Measurements from ENCODE around the gene MEIS3.
"Not testable (repeated sequence)": the region's sequence is repeated elsewhere in the genome, so short reads cannot be mapped to it uniquely, and the experiment has no call there.

MEIS3 gene

GRCh38 chr19:47398707-47399597, 20.4 kb downstream of the MEIS3 start:
- peak overlapping the region; percentile 81 for H3K27ac ChIP-seq (ENCODE audit: low read depth, low read length)
- no peak overlapping the region for H3K4me3 ChIP-seq (ENCODE audit: low read depth, low read length)
- H3K4me1 ChIP-seq (ENCODE audit: control insufficient read depth, insufficient read depth, low read length) = peaks cover 13% of the 10 kb centered on the region
- no peaks in the 10 kb centered on the region for H3K36me3 ChIP-seq (ENCODE audit: control insufficient read depth, insufficient read depth, low read length)
- H3K9ac ChIP-seq (ENCODE audit: low read depth, low read length) = peak overlapping the region; percentile 26; the same call in 1 of the 2 replicates
- no peaks in the 10 kb centered on the region for H3K27me3 ChIP-seq (ENCODE audit: control insufficient read depth, insufficient read depth, low read length)
- H3K9me3 ChIP-seq (ENCODE audit: control insufficient read depth, insufficient read depth, low read length) = no peaks in the 10 kb centered on the region

- Histone ChIP-seq H3K27ac (ENCODE audit: low read depth, low read length) (peak overlapping the region; percentile 71), H3K4me3 (ENCODE audit: low read depth, low read length) (no peak overlapping the region), H3K9me3 (ENCODE audit: control insufficient read depth, insufficient read depth, low read length) (peaks cover 2% of the 10 kb centered on the region; the same call in 1 of the 2 replicates), H3K27me3 (ENCODE audit: control insufficient read depth, insufficient read depth, low read length) (no peaks in the 10 kb centered on the region), H3K4me1 (ENCODE audit: control insufficient read depth, insufficient read depth, low read length) (no peaks in the 10 kb centered on the region), H3K9ac (ENCODE audit: low read depth, low read length) (no peak overlapping the region), H3K36me3 (ENCODE audit: control insufficient read depth, insufficient read depth, low read length) (no peaks in the 10 kb centered on the region)
Observed at GRCh38 chr19:47391510-47392223, 27.7 kb downstream of the MEIS3 start.

- H3K27ac ChIP-seq (ENCODE audit: low read depth, low read length) = peak overlapping the region; percentile 71
- no peaks in the 10 kb centered on the region for H3K4me1 ChIP-seq (ENCODE audit: control insufficient read depth, insufficient read depth, low read length)
- no peaks in the 10 kb centered on the region for H3K27me3 ChIP-seq (ENCODE audit: control insufficient read depth, insufficient read depth, low read length)
- no peak overlapping the region for H3K9ac ChIP-seq (ENCODE audit: low read depth, low read length)
- H3K9me3 ChIP-seq (ENCODE audit: control insufficient read depth, insufficient read depth, low read length) = peaks cover 2% of the 10 kb centered on the region; the same call in 1 of the 2 replicates
- H3K36me3 ChIP-seq (ENCODE audit: control insufficient read depth, insufficient read depth, low read length) = no peaks in the 10 kb centered on the region
- no peak overlapping the region for H3K4me3 ChIP-seq (ENCODE audit: low read depth, low read length)
Observed at GRCh38 chr19:47390533-47391488, 28.5 kb downstream of the MEIS3 start.

- Histone ChIP-seq H3K27ac (ENCODE audit: low read depth, low read length) (no peak overlapping the region), H3K9ac (ENCODE audit: low read depth, low read length) (no peak overlapping the region), H3K9me3 (ENCODE audit: control insufficient read depth, insufficient read depth, low read length) (peaks cover 2% of the 10 kb centered on the region; the same call in 1 of the 2 replicates), H3K27me3 (ENCODE audit: control insufficient read depth, insufficient read depth, low read length) (no peaks in the 10 kb centered on the region), H3K4me1 (ENCODE audit: control insufficient read depth, insufficient read depth, low read length) (no peaks in the 10 kb centered on the region), H3K4me3 (ENCODE audit: low read depth, low read length) (no peak overlapping the region), H3K36me3 (ENCODE audit: control insufficient read depth, insufficient read depth, low read length) (no peaks in the 10 kb centered on the region)
Observed at GRCh38 chr19:47389150-47389556, 30.2 kb downstream of the MEIS3 start.

- H3K4me3 ChIP-seq (ENCODE audit: low read depth, low read length); H3K27ac ChIP-seq (ENCODE audit: low read depth, low read length); H3K36me3 ChIP-seq (ENCODE audit: control insufficient read depth, insufficient read depth, low read length); H3K9me3 ChIP-seq (ENCODE audit: control insufficient read depth, insufficient read depth, low read length); H3K9ac ChIP-seq (ENCODE audit: low read depth, low read length); H3K4me1 ChIP-seq (ENCODE audit: control insufficient read depth, insufficient read depth, low read length); H3K27me3 ChIP-seq (ENCODE audit: control insufficient read depth, insufficient read depth, low read length): not testable (repeated sequence)
Observed at GRCh38 chr19:47388721-47389120, 30.6 kb downstream of the MEIS3 start.

GRCh38 chr19:47387623-47388022, 31.7 kb downstream of the MEIS3 start:
- not testable (repeated sequence) for H3K4me1 ChIP-seq (ENCODE audit: control insufficient read depth, insufficient read depth, low read length); H3K27me3 ChIP-seq (ENCODE audit: control insufficient read depth, insufficient read depth, low read length)

GRCh38 chr19:47386582-47386981, 32.7 kb downstream of the MEIS3 start:
- not testable (repeated sequence) for H3K9me3 ChIP-seq (ENCODE audit: control insufficient read depth, insufficient read depth, low read length); H3K4me1 ChIP-seq (ENCODE audit: control insufficient read depth, insufficient read depth, low read length); H3K9ac ChIP-seq (ENCODE audit: low read depth, low read length); H3K36me3 ChIP-seq (ENCODE audit: control insufficient read depth, insufficient read depth, low read length); H3K27ac ChIP-seq (ENCODE audit: low read depth, low read length); H3K27me3 ChIP-seq (ENCODE audit: control insufficient read depth, insufficient read depth, low read length); H3K4me3 ChIP-seq (ENCODE audit: low read depth, low read length)

More at GRCh38 chr19:47387623-47388022, 31.7 kb downstream of the MEIS3 start:
- H3K9ac ChIP-seq (ENCODE audit: low read depth, low read length); H3K36me3 ChIP-seq (ENCODE audit: control insufficient read depth, insufficient read depth, low read length); H3K9me3 ChIP-seq (ENCODE audit: control insufficient read depth, insufficient read depth, low read length); H3K4me3 ChIP-seq (ENCODE audit: low read depth, low read length); H3K27ac ChIP-seq (ENCODE audit: low read depth, low read length): not testable (repeated sequence)

- H3K9me3 ChIP-seq (ENCODE audit: control insufficient read depth, insufficient read depth, low read length); H3K27ac ChIP-seq (ENCODE audit: low read depth, low read length); H3K4me3 ChIP-seq (ENCODE audit: low read depth, low read length); H3K27me3 ChIP-seq (ENCODE audit: control insufficient read depth, insufficient read depth, low read length); H3K4me1 ChIP-seq (ENCODE audit: control insufficient read depth, insufficient read depth, low read length); H3K9ac ChIP-seq (ENCODE audit: low read depth, low read length): not testable (repeated sequence)
- H3K36me3 ChIP-seq (ENCODE audit: control insufficient read depth, insufficient read depth, low read length) = peaks cover 29% of the 10 kb centered on the region
Observed at GRCh38 chr19:47384533-47384932, 34.8 kb downstream of the MEIS3 start.

- H3K36me3 ChIP-seq (ENCODE audit: control insufficient read depth, insufficient read depth, low read length) = peaks cover 35% of the 10 kb centered on the region
- not testable (repeated sequence) for H3K27me3 ChIP-seq (ENCODE audit: control insufficient read depth, insufficient read depth, low read length); H3K4me3 ChIP-seq (ENCODE audit: low read depth, low read length); H3K4me1 ChIP-seq (ENCODE audit: control insufficient read depth, insufficient read depth, low read length); H3K27ac ChIP-seq (ENCODE audit: low read depth, low read length); H3K9ac ChIP-seq (ENCODE audit: low read depth, low read length); H3K9me3 ChIP-seq (ENCODE audit: control insufficient read depth, insufficient read depth, low read length)
Observed at GRCh38 chr19:47383890-47384289, 35.4 kb downstream of the MEIS3 start.

GRCh38 chr19:47381653-47382279, 37.6 kb downstream of the MEIS3 start:
- no peaks in the 10 kb centered on the region for H3K9me3 ChIP-seq (ENCODE audit: control insufficient read depth, insufficient read depth, low read length)
- no peak overlapping the region for H3K9ac ChIP-seq (ENCODE audit: low read depth, low read length)
- H3K27ac ChIP-seq (ENCODE audit: low read depth, low read length) = no peak overlapping the region
- H3K27me3 ChIP-seq (ENCODE audit: control insufficient read depth, insufficient read depth, low read length) = no peaks in the 10 kb centered on the region
- no peak overlapping the region for H3K4me3 ChIP-seq (ENCODE audit: low read depth, low read length)
- H3K4me1 ChIP-seq (ENCODE audit: control insufficient read depth, insufficient read depth, low read length) = no peaks in the 10 kb centered on the region
- H3K36me3 ChIP-seq (ENCODE audit: control insufficient read depth, insufficient read depth, low read length) = peaks cover 51% of the 10 kb centered on the region
